CD1c-positive myeloid dendritic cell (primary cell): ENCODE data around the gene KDM1A.
A peak's percentile ranks its signal among the peaks of the same experiment; 100 is the strongest.

Experiments
- DNase-seq: peaks from one replicate; pipeline ENCODE4 v3.0.0-alpha.2; 2016; ENCODE audit errors: extremely low spot score

The KDM1A gene

DNA sequence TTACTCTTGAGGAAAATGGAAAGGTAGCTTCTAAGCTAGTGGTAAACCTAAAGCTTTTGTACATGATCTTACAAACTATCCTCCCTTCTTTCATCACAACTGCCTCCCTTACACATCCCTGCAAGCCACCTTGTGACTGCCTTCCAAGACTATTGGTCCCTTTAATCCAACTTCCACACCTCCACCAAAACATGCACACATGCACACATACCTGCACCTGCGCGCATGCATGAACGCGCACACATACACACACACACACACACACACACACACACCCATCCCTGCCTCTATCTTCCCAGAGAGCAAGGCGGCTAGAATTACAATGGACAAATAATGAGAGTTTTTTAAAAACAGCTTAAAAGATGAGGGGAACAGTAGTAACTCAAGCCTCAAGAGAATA, 91.1 kb downstream of the KDM1A start:
- DNase-seq = no peak

DNA sequence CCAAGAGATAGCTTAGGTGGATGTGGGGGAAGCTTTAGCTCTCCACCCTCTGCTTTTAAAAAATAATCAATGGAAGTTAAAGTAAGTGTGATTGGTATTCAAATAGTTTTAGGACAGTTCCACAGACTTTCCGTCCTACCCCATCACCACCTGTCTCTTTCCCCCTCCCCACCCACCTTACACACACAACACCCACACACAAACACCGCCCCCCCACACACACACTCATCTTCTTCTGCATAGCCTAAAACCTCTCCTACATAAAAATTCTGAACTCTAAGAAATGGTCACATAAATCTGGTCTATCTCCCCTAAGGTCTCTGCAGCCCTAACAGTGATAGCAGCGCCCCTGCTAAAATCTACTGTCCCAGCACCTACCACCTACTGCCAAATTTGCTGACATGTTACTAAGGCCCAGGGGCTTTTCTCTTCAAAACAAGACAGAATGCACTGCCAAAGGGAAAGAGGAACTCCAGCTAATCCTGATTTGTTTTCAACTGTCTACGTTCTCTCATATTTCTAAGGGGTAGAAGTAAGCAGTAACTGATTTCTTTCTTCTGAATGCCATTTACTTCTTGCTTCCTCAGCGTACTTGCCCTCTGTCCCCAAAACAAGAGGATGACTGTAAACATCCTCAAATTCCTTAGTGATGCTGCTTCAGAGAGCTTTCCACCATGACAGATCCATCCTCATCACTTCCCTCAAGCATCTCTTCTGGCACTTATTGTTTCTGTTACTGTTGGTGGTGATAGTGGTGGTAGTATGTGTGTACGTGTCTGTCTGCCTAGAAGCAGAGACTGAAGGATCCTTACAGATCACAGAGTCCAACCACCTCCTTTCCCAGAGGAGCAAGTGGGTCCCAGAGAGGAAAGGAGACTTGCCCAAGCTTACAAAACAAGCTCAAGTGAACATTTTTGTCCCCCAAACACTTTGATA, 92.6 kb downstream of the KDM1A start:
- DNase-seq = peak; percentile 29

GRCh38 chr1:23114424-23115079, 95.3 kb downstream of the KDM1A start:
- DNase-seq = peak; percentile 33

- DNase-seq = no peak
Measured at GRCh38 chr1:23116216-23116836, 97.1 kb downstream of the KDM1A start.

GRCh38 chr1:23116921-23117699, 97.8 kb downstream of the KDM1A start:
- DNase-seq = no peak

GRCh38 chr1:23118407-23118806, 99.1 kb downstream of the KDM1A start:
- DNase-seq = no peak

DNA sequence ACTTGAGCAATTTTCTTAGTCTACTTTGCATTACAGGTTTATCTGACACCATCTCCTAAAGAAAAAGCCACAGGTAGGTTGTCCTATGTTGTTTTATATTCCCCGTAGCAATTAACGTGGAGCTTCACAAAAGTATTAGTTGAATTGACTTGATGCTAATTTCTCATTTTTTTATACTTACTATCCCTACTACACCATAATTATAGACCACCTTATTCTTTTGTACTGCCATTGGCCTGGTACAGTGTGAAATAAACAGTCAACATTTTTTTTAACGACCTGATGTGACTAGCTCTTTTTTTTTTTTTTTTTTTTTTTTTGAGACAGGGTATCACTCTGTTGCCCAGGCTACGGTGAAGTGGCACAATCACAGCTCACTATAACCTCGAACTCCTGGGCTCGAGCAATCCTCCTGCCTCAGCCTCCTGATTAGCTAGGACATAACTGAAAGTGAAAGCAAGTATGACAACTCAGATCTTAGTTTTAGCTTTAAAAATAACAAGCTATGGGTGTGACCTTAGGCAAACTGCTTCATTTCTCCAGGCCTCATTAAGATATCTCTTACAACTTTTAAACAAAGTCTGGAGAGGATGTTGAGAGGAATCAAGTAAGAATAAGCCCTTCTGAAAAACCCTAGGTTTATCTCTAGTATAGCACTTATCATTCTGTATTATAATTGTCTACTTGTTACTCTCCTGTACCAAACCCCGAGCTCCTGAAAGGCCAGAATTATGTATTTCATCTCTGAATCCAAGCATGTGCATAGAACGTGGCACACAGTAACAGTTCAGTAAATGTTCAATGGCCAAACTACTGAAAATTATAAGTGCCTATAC, 99.9 kb downstream of the KDM1A start:
- DNase-seq = peak; percentile 16

GRCh38 chr1:23120383-23120782, 101.1 kb downstream of the KDM1A start:
- no peak for DNase-seq

- peak; percentile 14 for DNase-seq
Measured at GRCh38 chr1:23122023-23122748, 102.9 kb downstream of the KDM1A start.

DNA sequence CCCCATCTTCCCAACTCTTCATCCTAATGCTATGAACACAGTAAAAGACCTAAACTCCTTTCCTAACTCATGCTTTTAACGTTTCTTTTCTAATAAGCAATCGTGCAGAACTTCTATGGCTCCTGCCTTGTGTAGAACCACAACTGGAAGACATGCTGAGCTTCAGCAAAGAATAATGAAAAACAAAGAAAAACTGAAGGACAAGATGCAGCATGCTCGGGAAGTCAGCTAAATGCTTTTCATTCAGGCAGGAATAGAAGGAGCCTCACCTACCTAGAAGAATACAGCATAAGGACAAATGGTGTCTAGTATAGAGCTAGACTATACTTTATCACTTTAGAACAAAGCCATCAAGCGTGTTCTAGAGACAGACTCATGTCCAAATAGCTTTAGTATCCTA, 103.5 kb downstream of the KDM1A start:
- no peak for DNase-seq

DNA sequence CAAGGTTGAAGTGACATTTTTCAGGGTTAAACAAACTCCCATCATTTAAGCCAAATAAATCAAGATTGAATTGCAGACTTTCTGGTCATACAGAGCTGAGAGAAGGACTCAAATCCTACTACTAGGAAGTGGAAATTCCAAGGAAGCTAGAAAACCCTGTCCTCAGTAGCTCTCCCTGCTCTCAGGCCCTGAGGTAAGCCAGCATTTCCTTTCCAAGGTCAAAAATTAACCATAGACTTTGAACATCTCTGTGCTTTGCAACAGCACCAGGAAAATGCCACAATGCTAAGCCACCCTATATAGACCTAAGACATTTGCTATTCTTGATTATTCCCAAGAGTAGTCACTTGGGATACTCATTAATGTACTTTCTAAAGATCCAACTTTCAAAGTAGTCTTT, 104.3 kb downstream of the KDM1A start:
- no peak for DNase-seq

DNA sequence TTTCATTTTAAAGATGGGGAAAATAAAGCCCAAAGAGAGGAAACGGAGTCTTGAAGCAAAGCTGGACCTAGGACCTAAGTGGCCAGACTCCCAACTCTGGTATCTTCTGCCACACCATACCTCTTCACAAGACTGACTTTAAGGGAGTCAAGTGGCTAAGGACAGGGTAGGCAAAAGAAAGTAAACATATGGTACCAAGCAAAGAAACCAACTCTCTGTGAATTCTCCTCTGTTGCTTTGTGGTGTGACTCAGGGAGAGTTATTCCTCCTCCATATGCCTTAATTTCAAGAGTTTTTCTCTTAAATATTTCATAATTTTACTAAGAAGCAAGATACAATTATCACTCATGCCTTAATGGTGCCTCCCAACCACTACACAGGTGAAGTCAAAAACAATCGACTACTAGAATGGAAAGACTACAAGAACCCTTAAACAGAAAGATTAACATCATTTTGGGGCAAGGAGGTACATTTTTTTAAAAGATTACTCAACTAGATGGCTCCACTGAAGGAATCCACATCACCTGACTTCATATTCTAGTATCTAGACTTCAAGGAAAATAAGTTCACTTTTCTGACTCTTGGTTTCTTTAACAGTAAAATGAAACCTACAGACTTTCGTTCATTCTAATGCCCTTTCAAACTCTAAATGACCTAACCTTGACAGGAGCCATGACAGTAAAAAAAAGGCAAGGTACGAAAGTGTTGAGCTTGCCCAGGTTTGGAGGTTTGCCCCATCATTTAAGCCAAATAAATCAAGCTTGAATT, 105.2 kb downstream of the KDM1A start:
- DNase-seq = no peak

DNA sequence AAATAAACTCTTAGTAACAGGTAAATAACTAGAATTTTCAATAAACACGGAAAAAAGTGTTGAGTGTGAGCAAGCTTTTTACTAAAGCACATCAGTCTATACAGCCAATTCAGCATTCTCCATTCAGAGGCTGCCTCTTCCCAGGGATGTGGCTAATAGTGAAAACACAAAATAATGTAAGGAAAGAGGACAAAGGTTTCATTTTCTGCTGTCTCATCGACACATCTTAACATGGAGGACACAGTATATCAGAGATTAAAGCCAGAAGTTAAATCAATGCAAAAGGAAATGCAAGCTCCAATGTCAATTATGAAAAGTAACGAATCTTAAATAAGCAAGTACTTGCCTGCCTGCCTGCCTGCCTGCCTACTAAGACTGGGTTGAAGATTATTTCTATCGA, 106.2 kb downstream of the KDM1A start:
- DNase-seq = no peak

DNA sequence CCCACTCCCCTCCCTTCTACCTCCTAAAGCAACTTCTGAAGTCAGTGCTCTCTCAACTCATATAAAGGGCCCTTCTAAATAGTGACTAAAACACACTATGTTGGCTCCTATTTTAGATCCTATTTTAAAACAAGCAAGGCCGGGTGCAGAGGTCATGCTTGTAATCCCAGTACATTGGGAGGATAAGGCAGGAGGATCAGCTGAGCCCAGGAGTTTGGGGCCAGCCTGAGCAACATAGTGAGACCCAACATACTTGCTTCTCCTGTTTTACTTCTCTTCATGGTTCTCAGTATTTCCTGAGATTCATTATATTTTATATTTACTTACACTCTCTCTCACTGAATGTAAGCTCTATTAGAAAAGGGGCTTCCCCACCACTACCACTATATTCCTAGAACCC, 106.9 kb downstream of the KDM1A start:
- no peak for DNase-seq

DNA sequence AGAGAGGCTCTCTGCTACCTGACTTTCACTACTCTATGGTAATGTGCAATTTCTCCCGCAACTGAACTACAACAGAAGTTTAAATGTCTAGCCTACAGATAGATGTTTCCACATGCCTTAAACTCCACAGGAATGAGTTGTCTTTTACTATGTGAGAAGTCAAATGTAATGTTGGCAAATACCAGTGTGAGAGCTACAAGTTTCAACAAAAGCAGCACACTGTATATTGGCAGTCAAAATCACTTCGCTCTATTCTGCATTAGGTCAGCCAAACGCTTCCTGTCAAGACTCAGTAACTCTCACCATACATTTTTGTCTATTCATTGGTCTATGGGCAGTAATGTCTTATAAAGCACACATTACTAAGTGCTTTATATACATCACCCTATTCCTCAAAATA, 107.5 kb downstream of the KDM1A start:
- no peak for DNase-seq

DNA sequence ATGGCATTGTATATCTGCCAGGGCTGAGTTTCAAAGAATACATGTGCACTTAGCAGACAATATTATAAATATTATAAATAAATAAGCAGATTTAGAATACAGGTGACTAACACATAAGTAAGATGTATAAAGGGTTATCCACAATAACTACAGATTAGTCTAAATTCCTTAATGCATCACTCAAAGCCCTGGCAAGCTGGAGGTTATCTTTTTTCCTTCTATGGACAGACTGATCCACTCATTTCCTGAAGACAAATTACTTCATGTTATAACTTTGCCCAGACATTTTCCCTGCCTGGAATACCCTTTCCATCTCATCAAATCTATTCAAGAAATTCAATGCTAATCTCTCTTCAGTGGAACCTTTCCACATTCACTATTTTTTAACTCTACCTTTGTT, 110.6 kb downstream of the KDM1A start:
- DNase-seq = no peak

DNA sequence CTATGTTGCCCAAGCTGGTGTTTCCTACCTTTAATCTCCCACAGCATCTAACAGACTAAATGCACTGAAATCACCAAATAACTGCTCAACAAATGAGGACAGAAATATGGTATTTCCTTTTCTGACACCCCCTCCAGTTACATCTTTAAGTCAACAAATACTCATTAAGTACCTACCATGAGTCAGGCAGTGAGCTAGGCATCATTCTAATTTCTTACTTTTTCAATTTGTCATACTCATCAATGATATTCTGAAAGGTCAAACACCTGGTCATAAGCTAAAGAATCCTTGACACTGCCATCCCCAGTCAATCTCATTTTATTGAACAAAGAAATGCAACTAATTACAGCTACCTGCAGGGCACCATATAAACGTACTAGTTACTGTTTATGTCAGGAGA, 112.8 kb downstream of the KDM1A start:
- no peak for DNase-seq
